WERI-Rb-1 (cell line): ENCODE measurements around the gene LPAR3.

Source experiments
- DNase-seq: peaks from one replicate; pipeline ENCODE4 v3.0.0-alpha.2; 2020
- H3K27ac ChIP-seq: fragments of 250-450 bp; sonication (Bioruptor Pico); 2 replicates; pipeline ENCODE4 v1.5.1; 2020; ENCODE audit warnings: mild to moderate bottlenecking, moderate library complexity
- H3K27me3 ChIP-seq: fragments of 250-450 bp; sonication (Bioruptor Pico); 2 replicates; pipeline ENCODE4 v1.5.1; 2021; ENCODE audit warnings: mild to moderate bottlenecking, low read depth, moderate library complexity; ENCODE audit not compliant: insufficient read depth, severe bottlenecking
- H3K36me3 ChIP-seq: fragments of 250-450 bp; sonication (Bioruptor Pico); 2 replicates; pipeline ENCODE4 v1.5.1; 2020; ENCODE audit warnings: mild to moderate bottlenecking, moderate library complexity
- H3K4me3 ChIP-seq: 2 replicates; pipeline ENCODE4 v1.5.1; 2011; ENCODE audit warnings: low read depth, mild to moderate bottlenecking, control low read depth, low read length
- H3K9me3 ChIP-seq: fragments of 250-450 bp; sonication (Bioruptor Pico); 2 replicates; pipeline ENCODE4 v1.5.1; 2021; ENCODE audit warnings: mild to moderate bottlenecking, moderate library complexity; ENCODE audit not compliant: severe bottlenecking
- CTCF ChIP-seq: IDR thresholded peaks from 2 replicates; pipeline ENCODE4 v1.5.1; 2011; ENCODE audit warnings: low read depth, mild to moderate bottlenecking, control low read depth, inconsistent platforms, low read length

The LPAR3 gene

GRCh38 chr1:84892705-84893618 is at the start of gene LPAR3:
TSS of gene LPAR3 (minus strand) at chr1:84893206. CDS start at chr1:84866120, 27,086 bp downstream.
- no peaks in the 10 kb centered on the region for H3K36me3 ChIP-seq
- no peak for TF ChIP-seq CTCF
- DNase-seq: peak; percentile 38
- H3K27ac ChIP-seq: no peak within 1 kb of the TSS
- H3K27me3 ChIP-seq: peaks cover 18% of the 10 kb centered on the region
- no peaks in the 10 kb centered on the region for H3K9me3 ChIP-seq
- peak within 1 kb of the TSS; percentile 32 for H3K4me3 ChIP-seq

- H3K27ac ChIP-seq: no peak overlapping the region
- no peaks in the 10 kb centered on the region for H3K36me3 ChIP-seq
- H3K9me3 ChIP-seq: no peaks in the 10 kb centered on the region
- no peaks in the 10 kb centered on the region for H3K27me3 ChIP-seq
- H3K4me3 ChIP-seq: no peak overlapping the region
- TF ChIP-seq CTCF: no peak
- no peak for DNase-seq
Observed at GRCh38 chr1:84941843-84942242, 48.8 kb upstream of the LPAR3 start.

GRCh38 chr1:84940481-84940880 is 47.5 kb upstream of the LPAR3 start:
- Histone ChIP-seq H3K27ac (no peak overlapping the region), H3K4me3 (no peak overlapping the region), H3K9me3 (no peaks in the 10 kb centered on the region), H3K27me3 (no peaks in the 10 kb centered on the region), H3K36me3 (no peaks in the 10 kb centered on the region)
- DNase-seq: no peak
- TF ChIP-seq CTCF: no peak

GRCh38 chr1:84939761-84940160 is 46.8 kb upstream of the LPAR3 start:
- no peak for TF ChIP-seq CTCF
- no peak overlapping the region for H3K4me3 ChIP-seq
- DNase-seq: no peak
- no peaks in the 10 kb centered on the region for H3K27me3 ChIP-seq
- no peaks in the 10 kb centered on the region for H3K9me3 ChIP-seq
- H3K36me3 ChIP-seq: no peaks in the 10 kb centered on the region
- H3K27ac ChIP-seq: no peak overlapping the region

- no peak overlapping the region for H3K27ac ChIP-seq
- H3K9me3 ChIP-seq: no peaks in the 10 kb centered on the region
- TF ChIP-seq CTCF: no peak
- no peak overlapping the region for H3K4me3 ChIP-seq
- H3K27me3 ChIP-seq: no peaks in the 10 kb centered on the region
- no peak for DNase-seq
- H3K36me3 ChIP-seq: no peaks in the 10 kb centered on the region
Observed at GRCh38 chr1:84939151-84939550, 46.1 kb upstream of the LPAR3 start.
